ENCODE measurements around the gene UTS2R. TPM values are rescaled to one million over a fixed set of nuclear protein-coding genes. Genes with fewer than 3 reads are reported as not detected.

The UTS2R gene
- total RNA-seq, 4 donors from 2014 or later: not detected

DNA sequence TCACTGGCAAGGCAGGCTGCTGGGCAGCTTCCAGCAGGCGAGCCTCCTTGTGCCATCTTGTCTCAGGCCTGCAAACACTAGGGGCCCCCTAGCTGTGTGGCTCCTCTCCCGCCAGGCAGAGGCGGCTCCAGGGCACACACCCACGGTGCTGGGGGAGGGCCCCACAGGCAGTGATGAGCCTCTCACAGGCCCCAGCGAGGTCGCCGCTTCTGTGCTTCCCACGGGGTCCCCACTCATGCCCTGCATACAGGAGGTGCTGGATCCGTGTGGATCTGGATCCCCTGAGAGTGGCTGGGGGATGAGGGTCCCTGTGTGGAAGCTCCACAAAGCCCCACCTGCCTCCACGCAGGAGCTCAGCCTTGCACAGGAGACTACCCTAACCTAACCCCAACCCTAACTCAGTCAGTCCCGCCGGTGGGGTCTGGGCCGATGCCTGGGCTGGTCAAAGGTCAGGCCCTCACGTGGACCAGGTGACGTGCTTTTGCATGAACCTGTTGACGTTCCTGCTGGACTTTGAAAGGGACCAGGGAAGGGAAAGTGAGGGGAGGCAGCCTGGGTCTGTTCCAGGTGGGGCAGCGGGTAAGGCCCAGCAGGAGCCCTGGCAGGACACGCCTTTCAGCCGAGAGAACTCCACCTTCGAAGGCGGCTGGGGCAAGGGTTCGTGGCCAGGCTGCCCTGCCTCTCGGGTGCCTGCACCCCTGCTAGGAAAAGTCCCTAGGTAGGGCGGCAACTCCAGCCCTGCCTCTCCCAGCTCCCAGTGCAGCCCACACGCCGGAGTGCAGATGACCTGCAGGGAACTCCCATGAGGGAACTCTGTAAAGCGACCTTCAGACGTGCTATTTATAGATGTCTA is 43.2 kb upstream of the UTS2R start:
- no peak for TF ChIP-seq POLR2A (IDR thresholded peaks at IDR 0.05; ENCODE audit: low read depth)
- TF ChIP-seq POLR2AphosphoS5 (IDR thresholded peaks at IDR 0.05): no peak
- TF ChIP-seq EP300 (IDR thresholded peaks at IDR 0.05): no peak
- TF ChIP-seq, protein P1, sequence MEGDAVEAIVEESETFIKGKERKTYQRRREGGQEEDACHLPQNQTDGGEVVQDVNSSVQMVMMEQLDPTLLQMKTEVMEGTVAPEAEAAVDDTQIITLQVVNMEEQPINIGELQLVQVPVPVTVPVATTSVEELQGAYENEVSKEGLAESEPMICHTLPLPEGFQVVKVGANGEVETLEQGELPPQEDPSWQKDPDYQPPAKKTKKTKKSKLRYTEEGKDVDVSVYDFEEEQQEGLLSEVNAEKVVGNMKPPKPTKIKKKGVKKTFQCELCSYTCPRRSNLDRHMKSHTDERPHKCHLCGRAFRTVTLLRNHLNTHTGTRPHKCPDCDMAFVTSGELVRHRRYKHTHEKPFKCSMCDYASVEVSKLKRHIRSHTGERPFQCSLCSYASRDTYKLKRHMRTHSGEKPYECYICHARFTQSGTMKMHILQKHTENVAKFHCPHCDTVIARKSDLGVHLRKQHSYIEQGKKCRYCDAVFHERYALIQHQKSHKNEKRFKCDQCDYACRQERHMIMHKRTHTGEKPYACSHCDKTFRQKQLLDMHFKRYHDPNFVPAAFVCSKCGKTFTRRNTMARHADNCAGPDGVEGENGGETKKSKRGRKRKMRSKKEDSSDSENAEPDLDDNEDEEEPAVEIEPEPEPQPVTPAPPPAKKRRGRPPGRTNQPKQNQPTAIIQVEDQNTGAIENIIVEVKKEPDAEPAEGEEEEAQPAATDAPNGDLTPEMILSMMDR (IDR thresholded peaks at IDR 0.05): no peak
- Histone ChIP-seq H3K4me1 (peaks cover 14 to 36% (median 31%) of the 10 kb centered on the region in 4 donors), H3K9me3 (no peaks in the 10 kb centered on the region), H3K27me3 (peaks cover 0 to 34% (median 0%) of the 10 kb centered on the region in 4 donors), H3K27ac (replicated peaks in 1 of 4) (no peak overlapping the region), H3K36me3 (peaks cover 0 to 17% (median 0%) of the 10 kb centered on the region in 4 donors), H3K4me3 (no peak overlapping the region)
- WGBS: 85% methylated on average over 10 of the region's 28 CpGs
- DNase-seq (ENCODE audit: extremely low spot score): no peak
- intact Hi-C loops (cut with DNase I): no loop called here

DNA sequence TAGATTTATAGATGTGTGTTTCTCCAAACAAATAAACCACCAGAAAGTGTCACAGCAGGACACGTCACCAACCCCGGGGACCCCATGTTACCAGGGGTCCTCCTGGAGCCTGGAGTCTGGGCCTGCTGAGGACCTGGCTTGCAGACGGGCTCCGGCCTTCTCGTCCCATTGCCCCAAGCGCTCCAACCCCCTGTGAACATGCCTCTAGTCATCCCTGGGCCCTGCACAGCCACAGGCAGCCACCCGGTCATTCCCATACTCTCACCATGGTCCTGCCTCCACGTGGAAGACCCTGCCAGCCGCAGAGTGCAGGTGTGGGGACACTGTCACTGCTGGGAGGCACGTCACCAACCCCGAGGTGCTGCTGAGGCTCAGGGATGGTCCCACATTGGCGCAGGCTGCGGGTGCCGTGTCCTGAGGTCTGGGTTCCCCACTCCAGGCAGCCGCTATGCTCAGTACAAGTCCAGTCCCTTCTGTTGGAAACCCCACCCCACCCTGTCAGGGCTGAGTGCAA is 42.5 kb upstream of the UTS2R start:
- Histone ChIP-seq H3K36me3 (peaks cover 0 to 14% (median 0%) of the 10 kb centered on the region in 4 donors), H3K4me1 (peaks cover 17 to 41% (median 38%) of the 10 kb centered on the region in 4 donors), H3K27me3 (peaks cover 0 to 40% (median 0%) of the 10 kb centered on the region in 4 donors), H3K4me3 (no peak overlapping the region), H3K9me3 (no peaks in the 10 kb centered on the region), H3K27ac (replicated peaks in 1 of 4) (no peak overlapping the region)
- no peak for DNase-seq (ENCODE audit: extremely low spot score)
- no peak for TF ChIP-seq POLR2A (IDR thresholded peaks at IDR 0.05; ENCODE audit: low read depth)
- intact Hi-C loops (cut with DNase I): no loop called here
- 95% methylated on average over 6 of the region's 15 CpGs for WGBS

DNA sequence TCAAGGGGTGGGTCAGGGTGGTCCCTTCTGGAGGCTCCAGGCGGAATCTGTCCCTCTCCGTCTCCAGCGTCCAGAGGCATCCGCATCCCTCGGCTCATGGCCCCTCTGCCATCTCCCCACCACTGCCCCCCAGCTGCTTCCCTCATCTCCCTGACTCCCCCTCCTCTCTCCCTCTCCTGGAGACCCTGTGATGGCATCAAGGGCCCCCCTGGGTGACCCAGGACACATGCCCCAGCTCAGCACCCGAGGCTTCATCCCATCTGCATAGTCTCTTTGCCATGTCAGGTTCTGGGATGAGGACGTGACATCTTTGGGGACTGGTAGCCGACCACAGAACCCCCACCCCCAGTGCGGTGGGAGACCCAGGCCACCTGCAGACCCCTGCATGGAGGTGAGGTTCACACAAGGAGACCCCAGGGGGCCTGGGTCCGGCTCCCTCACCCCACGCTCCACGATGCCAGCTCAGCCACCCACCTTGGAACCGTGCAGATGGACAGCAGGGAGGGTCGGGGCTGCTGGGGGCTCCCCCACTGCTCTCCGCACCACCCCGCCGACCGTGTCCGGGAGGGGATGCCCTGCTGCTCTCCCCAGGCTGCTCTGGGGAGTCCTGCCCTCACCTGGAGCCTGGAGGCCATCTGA is 41.8 kb upstream of the UTS2R start:
- TF ChIP-seq POLR2A (IDR thresholded peaks at IDR 0.05; ENCODE audit: low read depth) (no peak), POLR2AphosphoS5 (IDR thresholded peaks at IDR 0.05) (no peak), EP300 (IDR thresholded peaks at IDR 0.05) (no peak)
- TF ChIP-seq, protein P1 (IDR thresholded peaks at IDR 0.05): no peak
- no peak overlapping the region for H3K27ac ChIP-seq (replicated peaks in 1 of 4)
- H3K4me1 ChIP-seq: peaks cover 25 to 49% (median 45%) of the 10 kb centered on the region in 4 donors
- H3K4me3 ChIP-seq: no peak overlapping the region
- H3K9me3 ChIP-seq: no peaks in the 10 kb centered on the region
- WGBS: 77% methylated on average over 15 of the region's 19 CpGs
- H3K36me3 ChIP-seq: peaks cover 0 to 11% (median 0%) of the 10 kb centered on the region in 4 donors
- intact Hi-C loops (cut with DNase I): no loop called here
- H3K27me3 ChIP-seq: peaks cover 0 to 44% (median 0%) of the 10 kb centered on the region in 4 donors
- DNase-seq (ENCODE audit: extremely low spot score): no peak

DNA sequence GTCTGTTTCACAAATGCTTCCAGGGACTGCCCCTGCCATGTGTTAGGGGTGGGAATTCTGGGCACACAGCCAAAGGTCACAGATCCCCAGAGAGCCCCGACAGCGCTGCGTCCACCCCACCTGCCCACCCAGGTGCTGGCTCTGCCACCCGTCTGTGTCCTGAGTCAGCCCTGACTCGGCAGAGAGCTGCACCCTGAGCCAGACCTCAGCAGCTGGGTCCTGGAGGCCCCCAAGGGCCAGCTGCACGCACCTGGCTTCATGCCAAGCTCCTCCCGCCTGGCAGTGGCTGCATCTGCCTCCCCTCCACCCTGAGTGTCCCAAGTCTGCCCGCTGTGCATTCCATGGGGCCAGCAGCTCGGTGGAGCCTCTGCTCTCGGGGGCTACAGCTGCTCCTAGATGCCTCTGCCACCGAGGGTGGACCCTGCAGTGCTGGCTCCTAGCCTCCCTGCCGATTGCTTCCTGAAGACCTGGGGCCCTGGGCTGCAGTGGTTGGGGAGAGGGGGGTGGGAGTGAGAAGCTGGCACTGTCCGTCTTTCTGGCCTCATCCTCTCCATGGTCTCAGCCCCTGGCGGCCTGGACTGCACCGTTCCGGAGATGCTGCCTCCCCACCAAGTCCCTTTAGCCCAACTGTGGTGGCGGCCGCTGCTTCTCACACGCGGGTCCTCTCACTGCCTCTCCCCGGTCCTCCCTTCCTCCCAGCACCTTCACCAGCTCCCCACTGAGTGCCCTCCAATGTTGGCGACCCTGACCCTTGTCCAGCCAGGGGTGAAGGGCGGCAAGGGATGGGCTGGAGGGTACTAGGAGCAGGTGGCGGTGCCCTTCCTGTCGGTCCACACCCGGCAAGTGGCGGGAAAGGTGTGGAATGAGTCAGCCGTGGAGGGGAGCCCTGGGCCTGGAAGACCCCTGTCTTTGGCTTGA is 41.0 kb upstream of the UTS2R start:
- Histone ChIP-seq H3K36me3 (peaks cover 0 to 4% (median 0%) of the 10 kb centered on the region in 4 donors), H3K4me1 (peaks cover 31 to 57% (median 53%) of the 10 kb centered on the region in 4 donors), H3K4me3 (no peak overlapping the region), H3K9me3 (no peaks in the 10 kb centered on the region), H3K27me3 (peaks cover 0 to 44% (median 0%) of the 10 kb centered on the region in 4 donors), H3K27ac (replicated peaks in 1 of 4) (no peak overlapping the region)
- 67% methylated on average over 15 of the region's 28 CpGs for WGBS
- no peak for DNase-seq (ENCODE audit: extremely low spot score)
- TF ChIP-seq, protein P1 (IDR thresholded peaks at IDR 0.05): no peak
- TF ChIP-seq POLR2A (IDR thresholded peaks at IDR 0.05; ENCODE audit: low read depth) (no peak), POLR2AphosphoS5 (IDR thresholded peaks at IDR 0.05) (no peak), EP300 (IDR thresholded peaks at IDR 0.05) (no peak)
- intact Hi-C loops (cut with DNase I): no loop called here

Measured in esophagus muscularis mucosa (tissue), 4 donors.